ENCODE measurements around the gene NOC2L.

NOC2L gene

DNA sequence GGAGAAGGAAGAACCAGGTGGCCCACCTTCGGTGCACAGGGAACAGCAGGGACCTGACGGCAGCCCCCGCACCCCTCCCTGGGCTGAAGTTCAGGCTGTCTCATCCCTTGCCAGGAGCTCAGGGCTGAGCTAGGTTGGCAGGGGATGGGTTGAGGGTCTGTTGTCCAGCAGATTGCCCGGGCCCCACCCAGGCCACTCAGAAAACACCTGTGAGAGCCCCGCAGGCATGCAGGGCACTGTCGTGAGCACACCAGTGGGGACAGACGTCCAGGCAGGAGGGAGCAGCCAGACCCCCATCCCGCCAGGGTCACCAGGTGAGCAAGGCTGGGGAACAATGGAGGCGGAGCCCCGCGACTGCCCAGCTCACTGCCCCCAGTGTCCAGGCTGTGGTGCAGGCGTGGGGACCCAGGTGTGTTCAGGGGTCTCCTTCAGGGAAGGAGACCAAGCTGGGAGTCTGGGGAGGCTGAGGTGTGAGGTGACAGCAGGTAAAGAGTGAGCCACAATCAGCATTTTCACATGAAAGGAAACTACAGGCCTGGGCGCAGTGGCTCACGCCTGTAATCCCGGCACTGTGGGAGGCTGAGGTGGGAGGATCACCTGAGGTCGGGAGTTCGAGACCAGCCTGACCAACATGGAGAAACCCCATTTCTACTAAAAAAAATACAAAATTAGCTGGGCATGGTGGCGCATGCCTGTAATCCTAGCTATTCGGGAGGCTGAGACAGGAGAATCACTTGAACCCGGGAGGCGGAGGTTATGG lies 44.7 kb downstream of the NOC2L start:
- Histone ChIP-seq H3K27me3 (replicated peaks in 2 of 5; ENCODE audit: control insufficient read depth in 4 of 5, insufficient read depth in 5 of 5, low read length in 4 of 5) (peaks cover 0 to 2% (median 0%) of the 10 kb centered on the region in 5 experiments), H3K9me3 (ENCODE audit: control extremely low read depth in 1 of 5, control insufficient read depth in 4 of 5, insufficient read depth in 2 of 5, low read depth in 1 of 5, low read length in 4 of 5) (no peaks in the 10 kb centered on the region), H3K4me3 (ENCODE audit: control insufficient read depth in 1 of 7, extremely low read depth in 1 of 7, insufficient read depth in 4 of 7, low read depth in 2 of 7, low read length in 6 of 7) (no peak overlapping the region), H3K4me1 (ENCODE audit: control extremely low read depth in 1 of 4, control insufficient read depth in 4 of 4, insufficient read depth in 4 of 4, low read length in 3 of 4) (peaks cover 0 to 69% (median 53%) of the 10 kb centered on the region in 4 experiments), H3K36me3 (ENCODE audit: control insufficient read depth in 4 of 4, insufficient read depth in 4 of 4, low read length in 3 of 4) (no peaks in the 10 kb centered on the region), H3K27ac (ENCODE audit: insufficient read depth in 1 of 2, low read depth in 1 of 2, low read length in 2 of 2, poor library complexity in 1 of 2, severe bottlenecking in 2 of 2) (no peak overlapping the region)
- ChIA-PET POLR2A (no interaction called here), CTCF (interaction anchor here (1.2 to 2.0 kb wide), 3 partner anchors 9 to 24 kb away, joined by 3 to 9 read pairs (median 3); no protein-coding TSS in a partner anchor)
- DNase-seq = no peak
- 98% methylated on average over 21 of the region's 21 CpGs for WGBS (ENCODE audit: insufficient coverage)

DNA sequence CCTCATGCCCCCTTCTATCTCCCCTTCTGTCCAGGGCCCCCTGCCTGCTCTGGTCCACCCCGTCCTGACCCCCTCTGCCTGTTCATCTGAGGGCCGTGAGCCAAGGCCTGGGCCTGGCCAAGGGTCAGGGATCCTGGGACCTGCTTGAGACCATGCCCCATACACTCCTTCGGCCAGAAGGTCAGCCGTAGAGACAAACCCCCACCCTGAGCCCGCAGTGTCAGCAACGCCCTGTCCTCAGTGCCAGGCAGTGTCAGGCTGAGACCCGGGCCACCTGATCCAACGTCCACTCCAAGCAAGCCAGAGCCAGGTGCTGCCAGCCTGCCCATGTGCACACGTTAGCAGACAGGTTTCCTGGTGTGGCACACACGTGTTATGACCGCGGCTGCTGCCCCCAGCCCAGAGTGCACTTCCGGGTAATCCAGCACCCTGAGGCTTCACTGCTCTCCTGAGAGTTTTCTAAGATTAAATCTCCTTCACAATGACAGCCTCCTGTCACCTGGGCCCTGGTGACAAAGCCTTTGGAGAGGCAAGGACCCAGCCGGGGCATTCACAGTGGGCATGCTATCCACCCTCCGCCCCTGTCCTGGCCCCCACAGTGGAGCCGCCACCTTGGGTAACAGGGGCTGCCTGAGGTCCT lies 45.4 kb downstream of the NOC2L start:
- H3K9me3 ChIP-seq (ENCODE audit: control extremely low read depth in 1 of 5, control insufficient read depth in 4 of 5, insufficient read depth in 2 of 5, low read depth in 1 of 5, low read length in 4 of 5) = no peaks in the 10 kb centered on the region
- H3K27me3 ChIP-seq (replicated peaks in 2 of 5; ENCODE audit: control insufficient read depth in 4 of 5, insufficient read depth in 5 of 5, low read length in 4 of 5) = peaks cover 0 to 2% (median 0%) of the 10 kb centered on the region in 5 experiments
- WGBS (ENCODE audit: insufficient coverage) = 96% methylated on average over 14 of the region's 16 CpGs
- H3K4me3 ChIP-seq (ENCODE audit: control insufficient read depth in 1 of 7, extremely low read depth in 1 of 7, insufficient read depth in 4 of 7, low read depth in 2 of 7, low read length in 6 of 7) = no peak overlapping the region
- CTCF ChIA-PET = interaction anchor here (0.9 to 2.0 kb wide), 3 partner anchors 9 to 26 kb away, joined by 3 to 11 read pairs (median 9); no protein-coding TSS in a partner anchor
- POLR2A ChIA-PET = no interaction called here
- DNase-seq = no peak
- no peak overlapping the region for H3K27ac ChIP-seq (ENCODE audit: insufficient read depth in 1 of 2, low read depth in 1 of 2, low read length in 2 of 2, poor library complexity in 1 of 2, severe bottlenecking in 2 of 2)
- H3K36me3 ChIP-seq (ENCODE audit: control insufficient read depth in 4 of 4, insufficient read depth in 4 of 4, low read length in 3 of 4) = no peaks in the 10 kb centered on the region
- peaks cover 0 to 69% (median 53%) of the 10 kb centered on the region in 4 experiments for H3K4me1 ChIP-seq (ENCODE audit: control extremely low read depth in 1 of 4, control insufficient read depth in 4 of 4, insufficient read depth in 4 of 4, low read length in 3 of 4)

DNA sequence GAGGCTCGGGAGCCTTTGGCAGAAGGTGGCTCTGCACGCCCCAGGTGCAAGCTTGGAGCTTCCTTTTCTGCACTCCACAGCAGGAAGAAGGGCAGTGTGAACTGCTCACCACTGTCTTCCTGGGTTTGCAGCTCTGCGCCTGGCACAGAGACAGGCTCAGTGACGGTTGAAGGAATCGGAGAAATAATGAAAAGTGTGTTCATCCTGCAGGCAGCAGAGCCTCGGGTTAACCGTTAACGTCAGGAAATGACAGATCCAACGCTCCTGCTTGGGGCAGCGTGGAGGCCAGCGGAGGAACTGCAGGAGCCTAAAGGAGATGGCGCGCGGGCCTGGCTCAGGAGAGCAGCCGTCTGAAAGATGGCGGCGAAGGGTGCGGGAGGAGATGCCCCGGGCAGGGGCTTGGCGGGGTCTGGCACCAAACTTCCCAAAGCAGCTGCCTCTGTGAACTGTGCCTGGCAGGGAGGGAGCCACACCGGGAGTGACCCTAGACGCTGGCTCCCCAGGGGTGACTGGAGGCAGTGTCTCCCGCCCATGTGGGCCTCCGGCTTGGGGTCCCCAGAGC lies 46.2 kb downstream of the NOC2L start:
- CTCF ChIA-PET = interaction anchor here (0.9 to 2.7 kb wide), 4 partner anchors 10 to 63 kb away, joined by 3 to 13 read pairs (median 8); no protein-coding TSS in a partner anchor
- DNase-seq = peak in 2 of 3 donors; percentile 58 to 64
- Histone ChIP-seq H3K27me3 (replicated peaks in 2 of 5; ENCODE audit: control insufficient read depth in 4 of 5, insufficient read depth in 5 of 5, low read length in 4 of 5) (peaks cover 0 to 2% (median 0%) of the 10 kb centered on the region in 5 experiments), H3K4me3 (ENCODE audit: control insufficient read depth in 1 of 7, extremely low read depth in 1 of 7, insufficient read depth in 4 of 7, low read depth in 2 of 7, low read length in 6 of 7) (peak overlapping the region in 3 of 7 experiments; percentile 0 to 24 (median 20)), H3K9me3 (ENCODE audit: control extremely low read depth in 1 of 5, control insufficient read depth in 4 of 5, insufficient read depth in 2 of 5, low read depth in 1 of 5, low read length in 4 of 5) (no peaks in the 10 kb centered on the region), H3K36me3 (ENCODE audit: control insufficient read depth in 4 of 4, insufficient read depth in 4 of 4, low read length in 3 of 4) (no peaks in the 10 kb centered on the region), H3K4me1 (ENCODE audit: control extremely low read depth in 1 of 4, control insufficient read depth in 4 of 4, insufficient read depth in 4 of 4, low read length in 3 of 4) (peaks cover 0 to 73% (median 53%) of the 10 kb centered on the region in 4 experiments), H3K27ac (ENCODE audit: insufficient read depth in 1 of 2, low read depth in 1 of 2, low read length in 2 of 2, poor library complexity in 1 of 2, severe bottlenecking in 2 of 2) (no peak overlapping the region)
- 40% methylated on average over 21 of the region's 24 CpGs for WGBS (ENCODE audit: insufficient coverage)
- POLR2A ChIA-PET = no interaction called here

DNA sequence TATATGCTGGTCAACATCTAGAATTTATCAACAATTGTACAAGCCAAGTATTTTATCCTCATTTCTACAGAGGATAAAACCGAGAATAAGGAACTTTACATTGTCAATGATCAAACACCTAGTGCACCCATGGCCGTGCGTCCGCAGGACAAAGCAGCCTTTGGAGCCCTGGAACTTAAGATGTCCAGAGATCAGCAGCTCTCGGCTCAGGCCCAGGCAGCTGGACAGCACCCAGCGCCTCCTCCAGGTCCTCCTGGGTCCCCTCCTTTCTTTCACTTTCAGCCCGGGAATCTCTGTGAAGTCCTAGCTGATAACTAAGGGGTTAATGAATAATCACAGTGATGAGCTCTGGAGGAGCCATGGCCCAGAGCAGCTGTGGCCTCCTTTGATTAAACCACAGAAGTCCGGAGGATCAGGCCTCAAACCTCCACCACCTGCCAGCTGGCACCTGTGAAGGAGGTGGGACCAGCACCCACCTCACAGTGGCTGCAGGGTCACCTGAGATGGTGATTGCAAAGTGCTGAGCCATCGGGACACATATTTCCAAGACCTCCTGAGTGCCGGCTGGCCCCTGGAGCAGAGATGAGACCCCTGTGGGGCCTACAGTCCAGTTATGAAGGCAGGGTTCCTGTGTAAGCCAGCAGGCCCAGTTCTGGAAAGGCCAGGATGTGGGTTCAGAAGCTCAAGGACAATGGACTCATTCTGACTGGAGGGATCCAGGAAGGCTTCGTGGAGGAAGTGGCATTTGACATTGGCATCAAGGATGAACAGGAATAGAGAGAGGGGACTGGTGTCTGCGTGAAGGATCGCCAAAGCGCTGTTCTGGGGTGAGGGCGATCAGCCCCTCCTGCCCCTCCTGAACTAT lies 46.9 kb downstream of the NOC2L start:
- H3K27me3 ChIP-seq (replicated peaks in 2 of 5; ENCODE audit: control insufficient read depth in 4 of 5, insufficient read depth in 5 of 5, low read length in 4 of 5) = peaks cover 0 to 2% (median 0%) of the 10 kb centered on the region in 5 experiments
- DNase-seq = no peak
- WGBS (ENCODE audit: insufficient coverage) = 69% methylated on average over 14 of the region's 15 CpGs
- no peaks in the 10 kb centered on the region for H3K36me3 ChIP-seq (ENCODE audit: control insufficient read depth in 4 of 4, insufficient read depth in 4 of 4, low read length in 3 of 4)
- H3K4me3 ChIP-seq (ENCODE audit: control insufficient read depth in 1 of 7, extremely low read depth in 1 of 7, insufficient read depth in 4 of 7, low read depth in 2 of 7, low read length in 6 of 7) = peak overlapping the region in 3 of 7 experiments; percentile 0 to 24 (median 21)
- ChIA-PET POLR2A (no interaction called here), CTCF (interaction anchor here (0.9 to 2.7 kb wide), 5 partner anchors 11 to 64 kb away, joined by 3 to 13 read pairs (median 4); no protein-coding TSS in a partner anchor)
- peaks cover 0 to 73% (median 52%) of the 10 kb centered on the region in 4 experiments for H3K4me1 ChIP-seq (ENCODE audit: control extremely low read depth in 1 of 4, control insufficient read depth in 4 of 4, insufficient read depth in 4 of 4, low read length in 3 of 4)
- H3K27ac ChIP-seq (ENCODE audit: insufficient read depth in 1 of 2, low read depth in 1 of 2, low read length in 2 of 2, poor library complexity in 1 of 2, severe bottlenecking in 2 of 2) = no peak overlapping the region
- H3K9me3 ChIP-seq (ENCODE audit: control extremely low read depth in 1 of 5, control insufficient read depth in 4 of 5, insufficient read depth in 2 of 5, low read depth in 1 of 5, low read length in 4 of 5) = no peaks in the 10 kb centered on the region

DNA sequence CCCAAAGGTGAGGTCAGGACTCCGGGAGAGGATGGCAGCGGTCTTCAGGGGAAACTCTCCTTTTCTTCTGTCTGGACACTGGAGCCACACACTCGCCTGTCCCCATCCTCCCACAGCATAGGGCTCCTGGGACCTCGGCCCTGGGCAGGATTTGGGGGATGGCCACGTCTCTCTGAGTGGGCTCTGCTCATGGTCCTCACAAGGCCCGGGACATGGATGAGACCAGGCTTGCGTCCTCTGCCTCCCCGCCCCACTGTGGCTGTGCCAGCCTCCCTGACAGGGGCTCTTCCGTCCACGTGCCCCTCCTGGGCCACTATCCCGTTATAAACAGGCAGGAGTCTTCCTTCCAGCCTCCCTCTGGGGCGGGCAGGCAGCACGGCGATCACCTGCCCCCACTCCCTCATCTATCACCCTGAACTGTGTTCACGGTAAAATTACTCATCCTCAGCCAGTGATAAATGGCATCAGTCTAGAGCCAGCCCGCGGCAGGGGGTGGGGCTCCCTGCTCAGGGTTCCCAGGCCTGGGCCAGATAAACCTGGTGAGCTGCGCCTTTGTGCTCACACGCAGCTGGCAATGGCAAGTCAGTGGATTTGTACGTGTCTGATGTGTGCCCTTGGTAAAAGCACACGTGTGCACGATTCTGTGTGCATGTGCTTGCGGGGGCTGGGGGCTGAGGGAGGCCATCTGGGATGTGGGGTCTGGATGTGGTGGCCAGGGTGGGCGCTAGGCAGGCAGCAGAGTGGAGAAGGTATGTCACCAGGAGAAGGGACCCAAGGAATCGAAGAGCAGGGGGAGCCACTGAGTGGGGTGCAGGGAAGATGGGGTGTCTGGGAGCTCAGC lies 48.0 kb downstream of the NOC2L start:
- ChIA-PET POLR2A (interaction anchor here (0.7 kb wide), 1 partner anchor 12 kb away, joined by 3 read pairs; no protein-coding TSS in a partner anchor), CTCF (interaction anchor here (1.1 to 2.7 kb wide), 4 partner anchors 9 to 65 kb away, joined by 3 to 13 read pairs (median 4); no protein-coding TSS in a partner anchor)
- DNase-seq = peak in 1 of 3 donors; percentile 19
- Histone ChIP-seq H3K27ac (ENCODE audit: insufficient read depth in 1 of 2, low read depth in 1 of 2, low read length in 2 of 2, poor library complexity in 1 of 2, severe bottlenecking in 2 of 2) (no peak overlapping the region), H3K27me3 (replicated peaks in 2 of 5; ENCODE audit: control insufficient read depth in 4 of 5, insufficient read depth in 5 of 5, low read length in 4 of 5) (peaks cover 0 to 3% (median 1%) of the 10 kb centered on the region in 5 experiments), H3K4me3 (ENCODE audit: control insufficient read depth in 1 of 7, extremely low read depth in 1 of 7, insufficient read depth in 4 of 7, low read depth in 2 of 7, low read length in 6 of 7) (no peak overlapping the region), H3K36me3 (ENCODE audit: control insufficient read depth in 4 of 4, insufficient read depth in 4 of 4, low read length in 3 of 4) (no peaks in the 10 kb centered on the region), H3K4me1 (ENCODE audit: control extremely low read depth in 1 of 4, control insufficient read depth in 4 of 4, insufficient read depth in 4 of 4, low read length in 3 of 4) (peaks cover 5 to 73% (median 53%) of the 10 kb centered on the region in 4 experiments), H3K9me3 (ENCODE audit: control extremely low read depth in 1 of 5, control insufficient read depth in 4 of 5, insufficient read depth in 2 of 5, low read depth in 1 of 5, low read length in 4 of 5) (no peaks in the 10 kb centered on the region)
- WGBS (ENCODE audit: insufficient coverage) = 92% methylated on average over 25 of the region's 25 CpGs

All from common myeloid progenitor, CD34-positive (primary cell).